Nephron (organoid): ENCODE data around the gene C11orf24.

ENCODE experiments used
- H3K27ac Mint-ChIP-seq, 3 experiments: 2 replicates each; pipeline ENCODE4 v1.8.0; 2020; ENCODE audit warnings: mixed read lengths in 3 of 3, mild to moderate bottlenecking in 2 of 3, moderate library complexity in 1 of 3
- H3K27me3 Mint-ChIP-seq: 2 replicates; pipeline ENCODE4 v1.8.0; 2021; ENCODE audit warnings: low read depth, mild to moderate bottlenecking, moderate library complexity, mixed read lengths
- H3K36me3 Mint-ChIP-seq: 2 replicates; pipeline ENCODE4 v1.8.0; 2020; ENCODE audit warnings: low read depth, mixed read lengths
- H3K4me1 Mint-ChIP-seq: 2 replicates; pipeline ENCODE4 v1.8.0; 2020; ENCODE audit warnings: mixed read lengths
- H3K4me3 Mint-ChIP-seq, 3 experiments: 2 replicates each; pipeline ENCODE4 v1.8.0; 2020; ENCODE audit warnings: mild to moderate bottlenecking in 3 of 3, mixed read lengths in 3 of 3, moderate library complexity in 2 of 3
- H3K9me3 Mint-ChIP-seq: 2 replicates; pipeline ENCODE4 v1.8.0; 2020; ENCODE audit warnings: mixed read lengths
- CTCF ChIP-seq, 3 experiments: fragments of 200-600 bp; sonication (generic); IDR thresholded peaks; one replicate each; pipeline ENCODE4 v1.5.0; 2021; ENCODE audit warnings: antibody characterized with exemption in 3 of 3; ENCODE audit not compliant: unreplicated experiment in 3 of 3

Gene C11orf24

GRCh38 chr11:68215524-68216170 lies 56.1 kb downstream of the C11orf24 start:
- H3K4me3 Mint-ChIP-seq = peak overlapping the region; percentile 81 to 90 (median 86)
- no peaks in the 10 kb centered on the region for H3K36me3 Mint-ChIP-seq
- no peaks in the 10 kb centered on the region for H3K9me3 Mint-ChIP-seq
- H3K27me3 Mint-ChIP-seq = peaks cover 14% of the 10 kb centered on the region
- no peak for TF ChIP-seq CTCF (IDR thresholded peaks at IDR 0.05; ENCODE audit: unreplicated experiment in 3 of 3)
- peak overlapping the region; percentile 92 to 94 (median 94) for H3K27ac Mint-ChIP-seq
- H3K4me1 Mint-ChIP-seq = peaks cover 30% of the 10 kb centered on the region

- no peaks in the 10 kb centered on the region for H3K9me3 Mint-ChIP-seq
- H3K4me1 Mint-ChIP-seq = peaks cover 35% of the 10 kb centered on the region
- H3K27ac Mint-ChIP-seq = peak overlapping the region; percentile 92 to 94 (median 94)
- peaks cover 14% of the 10 kb centered on the region for H3K27me3 Mint-ChIP-seq
- no peak for TF ChIP-seq CTCF (IDR thresholded peaks at IDR 0.05; ENCODE audit: unreplicated experiment in 3 of 3)
- no peaks in the 10 kb centered on the region for H3K36me3 Mint-ChIP-seq
- peak overlapping the region; percentile 81 to 90 (median 86) for H3K4me3 Mint-ChIP-seq
Measured at GRCh38 chr11:68215087-68215445, 56.7 kb downstream of the C11orf24 start.

- no peaks in the 10 kb centered on the region for H3K36me3 Mint-ChIP-seq
- peak overlapping the region; percentile 81 to 90 (median 86) for H3K4me3 Mint-ChIP-seq
- peaks cover 35% of the 10 kb centered on the region for H3K4me1 Mint-ChIP-seq
- H3K27me3 Mint-ChIP-seq = peaks cover 14% of the 10 kb centered on the region
- TF ChIP-seq CTCF (IDR thresholded peaks at IDR 0.05; ENCODE audit: unreplicated experiment in 3 of 3) = no peak
- no peaks in the 10 kb centered on the region for H3K9me3 Mint-ChIP-seq
- H3K27ac Mint-ChIP-seq = peak overlapping the region; percentile 92 to 97 (median 94)
Measured at GRCh38 chr11:68214173-68215086, 57.3 kb downstream of the C11orf24 start.

- Mint-ChIP-seq H3K4me3 (peak overlapping the region; percentile 74 to 86 (median 81)), H3K36me3 (no peaks in the 10 kb centered on the region), H3K9me3 (no peaks in the 10 kb centered on the region), H3K27ac (peak overlapping the region in 2 of 3 experiments; percentile 55 to 97), H3K27me3 (peaks cover 14% of the 10 kb centered on the region), H3K4me1 (peaks cover 41% of the 10 kb centered on the region)
- no peak for TF ChIP-seq CTCF (IDR thresholded peaks at IDR 0.05; ENCODE audit: unreplicated experiment in 3 of 3)
Measured at GRCh38 chr11:68213555-68214172, 58.1 kb downstream of the C11orf24 start.

- Mint-ChIP-seq H3K4me3 (peak within 1 kb of the TSS; percentile 95 to 99 (median 95)), H3K9me3 (no peaks in the 10 kb centered on the region), H3K27ac (peak within 1 kb of the TSS; percentile 91 to 98 (median 94)), H3K36me3 (no peaks in the 10 kb centered on the region), H3K27me3 (peaks cover 14% of the 10 kb centered on the region), H3K4me1 (peaks cover 46% of the 10 kb centered on the region)
- no peak for TF ChIP-seq CTCF (IDR thresholded peaks at IDR 0.05; ENCODE audit: unreplicated experiment in 3 of 3)
Measured at GRCh38 chr11:68213135-68213515, 58.6 kb downstream of the C11orf24 start, which contains the start of gene KMT5B. KMT5B (minus strand) TSS chr11:68213296; CDS start chr11:68190076, 23,220 bp downstream.
